Endothelial cell of umbilical vein (primary cell): Measurements from ENCODE around the gene TMEM43.

ENCODE experiments used
- CTCF ChIP-seq, 2 donors: IDR thresholded peaks; 1 replicate in 1 of 2; 2 replicates in 1 of 2; pipeline ENCODE4 v1.5.1; 2011; ENCODE audit warnings: low read length in 2 of 2, mild to moderate bottlenecking in 2 of 2, moderate library complexity in 2 of 2, control low read depth in 1 of 2, inconsistent platforms in 1 of 2, low read depth in 1 of 2; ENCODE audit not compliant: insufficient read depth in 1 of 2; ENCODE audit errors: extremely low read depth in 1 of 2
- EZH2 ChIP-seq: IDR thresholded peaks from 2 replicates; pipeline ENCODE4 v1.6.1; 2012; ENCODE audit warnings: borderline replicate concordance, low read depth, mild to moderate bottlenecking, moderate library complexity, low read length, inconsistent platforms; ENCODE audit not compliant: severe bottlenecking
- FOS ChIP-seq: IDR thresholded peaks from 2 replicates; pipeline ENCODE4 v1.6.1; 2011; ENCODE audit warnings: mild to moderate bottlenecking, low read length, moderate library complexity, borderline replicate concordance; ENCODE audit not compliant: insufficient read depth
- GATA2 ChIP-seq: IDR thresholded peaks from 2 replicates; pipeline ENCODE4 v1.7.0; 2011; ENCODE audit warnings: low read depth, mild to moderate bottlenecking, moderate library complexity, mixed read lengths, low read length; ENCODE audit not compliant: insufficient read length, insufficient read depth
- MAX ChIP-seq: IDR thresholded peaks from 2 replicates; pipeline ENCODE4 v1.6.1; 2011; ENCODE audit not compliant: insufficient read depth, insufficient read length
- MYC ChIP-seq: IDR thresholded peaks from one replicate; pipeline ENCODE4 v1.6.1; 2011; ENCODE audit warnings: mild to moderate bottlenecking, low read depth, low read length
- POLR2A ChIP-seq: IDR thresholded peaks from 2 replicates; pipeline ENCODE4 v1.6.1; 2012; ENCODE audit warnings: low read depth, mild to moderate bottlenecking, control low read depth, low read length
- POLR2AphosphoS5 ChIP-seq: IDR thresholded peaks from 2 replicates; pipeline ENCODE4 v1.6.1; 2012; ENCODE audit warnings: low read depth, mild to moderate bottlenecking, control low read depth, low read length, moderate library complexity; ENCODE audit not compliant: insufficient read depth

- TF ChIP-seq CTCF (IDR thresholded peaks at IDR 0.05; ENCODE audit: extremely low read depth in 1 of 2, insufficient read depth in 1 of 2, low read depth in 1 of 2, low read length in 2 of 2) (no peak), POLR2A (no peak), POLR2AphosphoS5 (no peak), MYC (no peak), EZH2 (no peak), MAX (no peak), GATA2 (no peak), FOS (no peak)
These were observed 32.1 kb downstream of the TMEM43 start for GRCh38 chr3:14156843-14157561.
